ENCODE results near the gene TNFRSF25. TPM values are rescaled to one million over a fixed set of nuclear protein-coding genes. Genes with fewer than 3 reads are reported as not detected.

TNFRSF25 gene
- total and polyA plus RNA-seq, 10 of the 15 experiments (the other 5 are each of a cell fraction or from before 2014, with no cell fraction given): 0.23 to 8.6 (median 0.46) TPM; not detected in 5

- WGBS (ENCODE audit: insufficient coverage, insufficient replicate concordance, low lambda C conversion rate, missing lambda C conversion rate): 29% methylated on average over 19 of the region's 19 CpGs
- CTCF ChIA-PET: interaction anchor here (1.1 kb wide), 1 partner anchor 22 kb away, joined by 3 read pairs; no protein-coding TSS in a partner anchor
- Histone ChIP-seq H3K4me1 (ENCODE audit: control insufficient read depth, insufficient read depth, low read length) (no peaks in the 10 kb centered on the region; the same call in 1 of the 2 replicates), H3K27ac (ENCODE audit: control insufficient read depth, insufficient read depth) (no peak overlapping the region), H3K9me3 (replicated peaks; ENCODE audit: control insufficient read depth, insufficient read depth, low read length) (no peaks in the 10 kb centered on the region), H3K4me3 (no peak overlapping the region), H2AFZ (ENCODE audit: control insufficient read depth, low read depth, low read length) (no peak overlapping the region), H3K4me2 (ENCODE audit: control insufficient read depth, insufficient read depth) (no peak overlapping the region), H4K20me1 (ENCODE audit: control insufficient read depth, insufficient read depth) (no peaks in the 10 kb centered on the region), H3K79me2 (ENCODE audit: control insufficient read depth, insufficient read depth, low read length) (no peaks in the 10 kb centered on the region), H3K9ac (ENCODE audit: control insufficient read depth, insufficient read depth, low read length) (no peak overlapping the region), H3K36me3 (ENCODE audit: control insufficient read depth in 2 of 2, insufficient read depth in 2 of 2, low read length in 1 of 2) (no peaks in the 10 kb centered on the region), H3K27me3 (replicated peaks in 1 of 2; ENCODE audit: control insufficient read depth in 2 of 2, insufficient read depth in 2 of 2, low read length in 1 of 2) (peaks cover 5 to 6% of the 10 kb centered on the region in 2 experiments; a peak in 3 of 4 replicates)
- ATAC-seq: peak; percentile 79
- SMC1A ChIA-PET (ENCODE audit: uncharacterized antibody, unreplicated experiment): interaction anchor here (1.6 kb wide), 1 partner anchor 21 kb away, joined by 3 read pairs; the partner anchor contains the start of gene TNFRSF25
- peak; percentile 81 for FAIRE-seq
- TF ChIP-seq BMI1 (IDR thresholded peaks at IDR 0.05; ENCODE audit: borderline replicate concordance): no peak
- 0 out of 2 replicates have a peak, but pooled peaks have one; percentile 20 for TF ChIP-seq RAD21 (IDR thresholded peaks at IDR 0.05; ENCODE audit: insufficient read depth, low read depth, low read length)
- TF ChIP-seq IRF4 (IDR thresholded peaks at IDR 0.05; ENCODE audit: low read depth, low read length): no peak
- no peak for TF ChIP-seq BACH1 (IDR thresholded peaks at IDR 0.05; ENCODE audit: borderline replicate concordance)
- peak; percentile 12; the same call in 1 of the 2 replicates for TF ChIP-seq SMC3 (IDR thresholded peaks at IDR 0.05; ENCODE audit: borderline replicate concordance, low read length)
- no peak for TF ChIP-seq E4F1 (IDR thresholded peaks at IDR 0.05; ENCODE audit: borderline replicate concordance, partially characterized antibody)
- TF ChIP-seq CTCF (IDR thresholded peaks at IDR 0.05 in 2 of 3, conservative IDR thresholded peaks at IDR 0.05 in 1 of 3; ENCODE audit: control insufficient read depth in 2 of 3, extremely low read depth in 1 of 3, insufficient read depth in 1 of 3, low read depth in 3 of 3, low read length in 3 of 3): peak; percentile 41 to 72 (median 48)
- in situ Hi-C loops (cut with MboI): no loop called here
- RAD21 ChIA-PET (ENCODE audit: unreplicated experiment): no interaction called here
- no peak for DNase-seq (ENCODE audit: low read depth, low spot score)
- intact Hi-C loops (cut with micrococcal nuclease; ENCODE audit: unreplicated experiment): no loop called here
- POLR2A ChIA-PET: no interaction called here
- BruUV-seq (replicated peaks): no TSS peak
Observed at GRCh38 chr1:6445062-6445763, 20.8 kb downstream of the TNFRSF25 start.
